H9 (cell line): Measurements from ENCODE around the gene SYNE2. TPM values are rescaled to one million over a fixed set of nuclear protein-coding genes. Genes with fewer than 3 reads are reported as not detected.
A peak's percentile ranks its signal among the peaks of the same experiment; 100 is the strongest.

ENCODE experiments used
- DNase-seq: peaks from one replicate; pipeline ENCODE4 v3.0.0-alpha.2; 2017
- H2AFZ ChIP-seq: one replicate; pipeline ENCODE4 v1.6.1; 2013; ENCODE audit warnings: mild to moderate bottlenecking, low read length, control low read depth, moderate library complexity
- H2AK5ac ChIP-seq: 2 replicates; pipeline ENCODE4 v1.6.1; 2013; ENCODE audit warnings: low read length, control low read depth, mixed read lengths; ENCODE audit not compliant: insufficient read length
- H2BK120ac ChIP-seq: one replicate; pipeline ENCODE4 v1.6.1; 2013; ENCODE audit warnings: low read depth, mild to moderate bottlenecking, low read length, control low read depth, inconsistent platforms; ENCODE audit not compliant: poor library complexity, severe bottlenecking
- H2BK12ac ChIP-seq: 2 replicates; pipeline ENCODE4 v1.6.1; 2013; ENCODE audit warnings: low read length, control low read depth, mixed read lengths, low read depth; ENCODE audit not compliant: insufficient read length
- H2BK15ac ChIP-seq: 2 replicates; pipeline ENCODE4 v1.6.1; 2013; ENCODE audit warnings: low read depth, low read length, control low read depth
- H2BK20ac ChIP-seq: one replicate; pipeline ENCODE4 v1.6.1; 2013; ENCODE audit warnings: low read depth, mild to moderate bottlenecking, low read length, control low read depth, inconsistent platforms; ENCODE audit not compliant: poor library complexity, severe bottlenecking
- H2BK5ac ChIP-seq: 2 replicates; pipeline ENCODE4 v1.6.1; 2013; ENCODE audit warnings: low read length, control low read depth, mixed read lengths; ENCODE audit not compliant: insufficient read length
- H3K14ac ChIP-seq: 2 replicates; pipeline ENCODE4 v1.6.1; 2013; ENCODE audit warnings: low read length, control low read depth; ENCODE audit not compliant: insufficient read depth
- H3K18ac ChIP-seq: 2 replicates; pipeline ENCODE4 v1.6.1; 2013; ENCODE audit warnings: low read depth, mild to moderate bottlenecking, mixed read lengths, low read length, control low read depth; ENCODE audit not compliant: insufficient read length
- H3K23ac ChIP-seq: 2 replicates; pipeline ENCODE4 v1.6.1; 2013; ENCODE audit warnings: low read length, control low read depth, mixed read lengths, low read depth; ENCODE audit not compliant: insufficient read length
- H3K23me2 ChIP-seq: 2 replicates; pipeline ENCODE4 v1.6.1; 2013; ENCODE audit warnings: low read depth, mild to moderate bottlenecking, mixed read lengths, low read length, control low read depth; ENCODE audit not compliant: insufficient read length, poor library complexity, severe bottlenecking
- H3K27ac ChIP-seq: 2 replicates; pipeline ENCODE4 v1.5.1; 2013; ENCODE audit warnings: low read length, control low read depth, mixed read lengths, low read depth; ENCODE audit not compliant: insufficient read length
- H3K27me3 ChIP-seq: 2 replicates; pipeline ENCODE4 v1.6.1; 2013; ENCODE audit warnings: low read length, control low read depth, inconsistent platforms; ENCODE audit not compliant: insufficient read depth
- H3K4ac ChIP-seq: 2 replicates; pipeline ENCODE4 v1.6.1; 2013; ENCODE audit warnings: low read depth, mild to moderate bottlenecking, control low read depth, inconsistent platforms, low read length, moderate library complexity
- H3K4me1 ChIP-seq: 2 replicates; pipeline ENCODE4 v1.6.1; 2013; ENCODE audit warnings: low read length, control low read depth, inconsistent platforms; ENCODE audit not compliant: insufficient read depth
- H3K4me2 ChIP-seq: 2 replicates; pipeline ENCODE4 v1.6.1; 2013; ENCODE audit warnings: low read length, control low read depth, mixed read lengths; ENCODE audit not compliant: insufficient read length, insufficient read depth
- H3K56ac ChIP-seq: 2 replicates; pipeline ENCODE4 v1.6.1; 2013; ENCODE audit warnings: low read depth, mild to moderate bottlenecking, mixed read lengths, low read length, control low read depth; ENCODE audit not compliant: insufficient read length
- H3K79me1 ChIP-seq: 2 replicates; pipeline ENCODE4 v1.6.1; 2013; ENCODE audit warnings: low read depth, mild to moderate bottlenecking, moderate library complexity, low read length, control low read depth, inconsistent platforms; ENCODE audit not compliant: insufficient read depth, poor library complexity, severe bottlenecking
- H3K79me2 ChIP-seq: 2 replicates; pipeline ENCODE4 v1.6.1; 2013; ENCODE audit warnings: low read length, control low read depth, inconsistent platforms; ENCODE audit not compliant: insufficient read depth
- H3K9ac ChIP-seq: 2 replicates; pipeline ENCODE4 v1.6.1; 2013; ENCODE audit warnings: low read length, control low read depth, mixed read lengths; ENCODE audit not compliant: insufficient read length; ENCODE audit errors: extremely low read depth
- H3K9me3 ChIP-seq: one replicate; pipeline ENCODE4 v1.6.1; 2013; ENCODE audit warnings: low read depth, low read length, inconsistent platforms; ENCODE audit not compliant: control insufficient read depth
- H3T11ph ChIP-seq: one replicate; pipeline ENCODE4 v1.6.1; 2013; ENCODE audit warnings: mild to moderate bottlenecking, low read length, control low read depth, inconsistent platforms
- H4K20me1 ChIP-seq: one replicate; pipeline ENCODE4 v1.6.1; 2013; ENCODE audit not compliant: control insufficient read depth, insufficient read length, insufficient read depth
- H4K5ac ChIP-seq: 2 replicates; pipeline ENCODE4 v1.6.1; 2013; ENCODE audit warnings: low read depth, mild to moderate bottlenecking, mixed read lengths, low read length, control low read depth; ENCODE audit not compliant: insufficient read length
- H4K8ac ChIP-seq: replicated peaks from 2 replicates; pipeline ENCODE4 v1.6.1; 2013; ENCODE audit warnings: low read length, control low read depth, mixed read lengths, low read depth; ENCODE audit not compliant: insufficient read length
- H4K91ac ChIP-seq: 2 replicates; pipeline ENCODE4 v1.6.1; 2013; ENCODE audit warnings: low read depth, mild to moderate bottlenecking, moderate library complexity, mixed read lengths, low read length, control low read depth; ENCODE audit not compliant: insufficient read length
- H3K27ac Mint-ChIP-seq, 3 experiments: 2 replicates in 2 of 3; 3 replicates in 1 of 3; pipeline ENCODE4 v1.8.0; 2020 to 2021; ENCODE audit warnings: mixed read lengths in 3 of 3, mild to moderate bottlenecking in 1 of 3, moderate library complexity in 1 of 3
- H3K27me3 Mint-ChIP-seq: 2 replicates; pipeline ENCODE4 v1.8.0; 2021; ENCODE audit warnings: low read depth, mild to moderate bottlenecking, moderate library complexity, mixed read lengths
- H3K36me3 Mint-ChIP-seq, 3 experiments: 2 replicates in 2 of 3; 3 replicates in 1 of 3; pipeline ENCODE4 v1.8.0; 2020 to 2021; ENCODE audit warnings: low read depth in 3 of 3, mixed read lengths in 3 of 3; ENCODE audit not compliant: insufficient read depth in 1 of 3
- H3K4me1 Mint-ChIP-seq, 2 experiments: 2 replicates each; pipeline ENCODE4 v1.8.0; 2020; ENCODE audit warnings: mixed read lengths in 2 of 2
- H3K4me3 Mint-ChIP-seq, 2 experiments: 2 replicates in 1 of 2; 3 replicates in 1 of 2; pipeline ENCODE4 v1.8.0; 2020 to 2021; ENCODE audit warnings: mild to moderate bottlenecking in 2 of 2, mixed read lengths in 2 of 2, moderate library complexity in 1 of 2
- H3K9me3 Mint-ChIP-seq, 2 experiments: 2 replicates in 1 of 2; 3 replicates in 1 of 2; pipeline ENCODE4 v1.8.0; 2020; ENCODE audit warnings: mild to moderate bottlenecking in 2 of 2, mixed read lengths in 2 of 2, moderate library complexity in 1 of 2
- WGBS: extraction: QIAGEN DNeasy Blood & Tissue Kit; methylation state at CpG from one replicate; pipeline ENCODE4 v1.1.7; 2013; ENCODE audit warnings: missing lambda C conversion rate, low lambda C conversion rate, mixed read lengths; ENCODE audit not compliant: insufficient read length; ENCODE audit errors: extremely low coverage; 5-methylcytosine and 5-hydroxymethylcytosine counted together
- total RNA-seq: library from RNA; stranded (reverse); gene quantifications from 2 replicates; pipeline ENCODE4 v1.2.1, GENCODE V29; 2021
- TF ChIP-seq, protein P1 (sequence below): fragments of 200-600 bp; sonication (generic); conservative IDR thresholded peaks from 3 replicates; pipeline ENCODE4 v1.8.0; 2021; ENCODE audit warnings: antibody characterized with exemption, mild to moderate bottlenecking

Gene SYNE2
- total RNA-seq, 1 experiment from 2014 or later = 43.3 TPM

GRCh38 chr14:63996625-63997220, 143.9 kb downstream of the SYNE2 start:
- Histone ChIP-seq H4K20me1 (no peaks in the 10 kb centered on the region), H3K4me1 (no peaks in the 10 kb centered on the region; the same call in 1 of the 2 replicates), H2AK5ac (no peak overlapping the region), H2AFZ (no peak overlapping the region), H3K79me2 (no peaks in the 10 kb centered on the region), H3K23me2 (no peaks in the 10 kb centered on the region), H3K56ac (no peak overlapping the region), H3K23ac (no peak overlapping the region), H3K18ac (no peak overlapping the region), H3K4me2 (no peak overlapping the region), H3K27ac (no peak overlapping the region), H3K9ac (no peak overlapping the region), H3K79me1 (no peaks in the 10 kb centered on the region), H4K91ac (no peak overlapping the region), H2BK20ac (no peak overlapping the region), H3K9me3 (no peaks in the 10 kb centered on the region), H2BK120ac (no peak overlapping the region), H3K4ac (no peak overlapping the region), H2BK15ac (no peak overlapping the region), H2BK5ac (no peak overlapping the region), H4K5ac (no peak overlapping the region), H4K8ac (no peak overlapping the region), H3T11ph (no peak overlapping the region), H2BK12ac (no peak overlapping the region), H3K27me3 (no peaks in the 10 kb centered on the region), H3K14ac (no peak overlapping the region)
- H3K9me3 Mint-ChIP-seq = no peaks in the 10 kb centered on the region
- no peaks in the 10 kb centered on the region for H3K27me3 Mint-ChIP-seq
- no peak for DNase-seq
- TF ChIP-seq, protein P1, sequence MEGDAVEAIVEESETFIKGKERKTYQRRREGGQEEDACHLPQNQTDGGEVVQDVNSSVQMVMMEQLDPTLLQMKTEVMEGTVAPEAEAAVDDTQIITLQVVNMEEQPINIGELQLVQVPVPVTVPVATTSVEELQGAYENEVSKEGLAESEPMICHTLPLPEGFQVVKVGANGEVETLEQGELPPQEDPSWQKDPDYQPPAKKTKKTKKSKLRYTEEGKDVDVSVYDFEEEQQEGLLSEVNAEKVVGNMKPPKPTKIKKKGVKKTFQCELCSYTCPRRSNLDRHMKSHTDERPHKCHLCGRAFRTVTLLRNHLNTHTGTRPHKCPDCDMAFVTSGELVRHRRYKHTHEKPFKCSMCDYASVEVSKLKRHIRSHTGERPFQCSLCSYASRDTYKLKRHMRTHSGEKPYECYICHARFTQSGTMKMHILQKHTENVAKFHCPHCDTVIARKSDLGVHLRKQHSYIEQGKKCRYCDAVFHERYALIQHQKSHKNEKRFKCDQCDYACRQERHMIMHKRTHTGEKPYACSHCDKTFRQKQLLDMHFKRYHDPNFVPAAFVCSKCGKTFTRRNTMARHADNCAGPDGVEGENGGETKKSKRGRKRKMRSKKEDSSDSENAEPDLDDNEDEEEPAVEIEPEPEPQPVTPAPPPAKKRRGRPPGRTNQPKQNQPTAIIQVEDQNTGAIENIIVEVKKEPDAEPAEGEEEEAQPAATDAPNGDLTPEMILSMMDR = no peak
- H3K27ac Mint-ChIP-seq = peak overlapping the region in 1 of 3 experiments; percentile 4; a peak in 1 of 7 replicates
- no CpG with 5 or more reads among the region's 10 CpGs for WGBS
- H3K4me3 Mint-ChIP-seq = no peak overlapping the region
- H3K4me1 Mint-ChIP-seq = 0 out of 4 replicates have a peak, but pooled peaks cover 0 to 2% of the 10 kb centered on the region in 2 experiments
- H3K36me3 Mint-ChIP-seq = peaks cover 24 to 46% (median 31%) of the 10 kb centered on the region in 3 experiments
